HCT116 (cell line): Measurements from ENCODE around the gene TEX13A. TPM values are rescaled to one million over a fixed set of nuclear protein-coding genes. Genes with fewer than 3 reads are reported as not detected.

Source experiments
- ATAC-seq: fragments of 200-7000 bp; cut with Tn5 transposase; 2 replicates; pipeline ENCODE4 v1.9.1; 2020; ENCODE audit warnings: mild to moderate bottlenecking, moderate library complexity
- BruUV-seq: library from RNA; stranded (reverse); fragments of 400-500 nt; replicated peaks from 2 replicates; lab custom pipeline; 2021; lab: Mats Ljungman, UMichigan
- CTCF ChIA-PET: fragments of 300-600 bp; sonication (Branson Sonifier 250); formaldehyde crosslinking; loops from one replicate; lab custom pipeline; 2021; ENCODE audit warnings: antibody characterized with exemption; lab: Charles Lee
- POLR2A ChIA-PET: fragments of 300-600, 350-600 bp; sonication (Branson Sonifier 250); formaldehyde crosslinking; loops from one replicate; lab custom pipeline; 2021; ENCODE audit warnings: antibody characterized with exemption; lab: Charles Lee
- RAD21 ChIA-PET, 2 experiments: fragments of 300-600 bp; sonication (Branson Sonifier 250); formaldehyde crosslinking; loops; one replicate each; lab custom pipeline; 2023; ENCODE audit warnings: low total read pairs in 2 of 2; ENCODE audit not compliant: uncharacterized antibody in 2 of 2, unreplicated experiment in 2 of 2, low non-redundant PET in 1 of 2; lab: Charles Lee
- DNase-seq: peaks from one replicate; pipeline ENCODE4 v3.0.0-alpha.2; 2010; ENCODE audit warnings: low read depth, low spot score
- H2AFZ ChIP-seq: fragments of 200-600 bp; shearing (Covaris generic), sonication (generic); 2 replicates; pipeline ENCODE4 v1.6.1; 2017; ENCODE audit warnings: low read depth, mixed run types, mixed read lengths, antibody characterized with exemption, low read length; ENCODE audit not compliant: poor library complexity, severe bottlenecking
- H3K27ac ChIP-seq: 2 replicates; pipeline ENCODE4 v1.5.1; 2012; ENCODE audit warnings: low read depth, low read length
- H3K27me3 ChIP-seq: fragments of 200-600 bp; sonication (generic); 2 replicates; pipeline ENCODE4 v1.6.1; 2016; ENCODE audit warnings: mixed run types, low read length, mixed read lengths; ENCODE audit not compliant: insufficient read depth
- H3K36me3 ChIP-seq, 2 experiments: fragments of 200-500 bp in 1 of 2; fragments of 200-600 bp in 1 of 2; sonication (Bioruptor generic) in 1 of 2; sonication (generic) in 1 of 2; 2 replicates each; pipeline versions ENCODE4 v1.5.1 to v1.6.1; 2014 to 2016; ENCODE audit warnings: low read length in 2 of 2, inconsistent platforms in 1 of 2, mixed read lengths in 1 of 2, mixed run types in 1 of 2; ENCODE audit not compliant: insufficient read depth in 2 of 2, control insufficient read depth in 1 of 2
- H3K4me1 ChIP-seq, 2 experiments: fragments of 200-600 bp in 1 of 2; sonication (generic) in 1 of 2; 2 replicates each; pipeline versions ENCODE4 v1.5.1 to v1.6.1; 2012 to 2017; ENCODE audit warnings: low read length in 2 of 2, inconsistent platforms in 1 of 2, mild to moderate bottlenecking in 1 of 2, mixed read lengths in 1 of 2, mixed run types in 1 of 2, moderate library complexity in 1 of 2; ENCODE audit not compliant: insufficient read depth in 2 of 2, control insufficient read depth in 1 of 2
- H3K4me2 ChIP-seq: fragments of 200-600 bp; sonication (generic); 2 replicates; pipeline ENCODE4 v1.6.1; 2017; ENCODE audit warnings: mixed run types, low read length, mixed read lengths
- H3K4me3 ChIP-seq, 2 experiments: fragments of 200-600 bp in 1 of 2; sonication (generic) in 1 of 2; replicated peaks in 1 of 2; 2 replicates each; pipeline ENCODE4 v1.5.1; 2011 to 2016; ENCODE audit warnings: low read length in 2 of 2, control low read depth in 1 of 2, low read depth in 1 of 2, mild to moderate bottlenecking in 1 of 2, mixed read lengths in 1 of 2, mixed run types in 1 of 2
- H3K79me2 ChIP-seq: fragments of 200-600 bp; sonication (generic); 2 replicates; pipeline ENCODE4 v1.6.1; 2017; ENCODE audit warnings: mild to moderate bottlenecking, mixed run types, low read length, moderate library complexity, mixed read lengths; ENCODE audit not compliant: insufficient read depth
- H3K9ac ChIP-seq: fragments of 200-600 bp; sonication (generic); 2 replicates; pipeline ENCODE4 v1.6.1; 2016; ENCODE audit warnings: low read length, mixed read lengths
- H3K9me2 ChIP-seq: fragments of 200-600 bp; sonication (generic), shearing (Covaris generic); 2 replicates; pipeline ENCODE4 v1.6.1; 2017; ENCODE audit warnings: mixed run types, mild to moderate bottlenecking, moderate library complexity; ENCODE audit not compliant: insufficient read depth
- H3K9me3 ChIP-seq, 2 experiments: fragments of 200-500 bp in 1 of 2; fragments of 200-600 bp in 1 of 2; sonication (Bioruptor generic) in 1 of 2; sonication (generic) in 1 of 2; 2 replicates each; pipeline ENCODE4 v1.6.1; 2014 to 2017; ENCODE audit warnings: low read length in 2 of 2, mixed read lengths in 2 of 2, inconsistent platforms in 1 of 2, low read depth in 1 of 2, mild to moderate bottlenecking in 1 of 2, mixed run types in 1 of 2, moderate library complexity in 1 of 2; ENCODE audit not compliant: control insufficient read depth in 1 of 2, insufficient read depth in 1 of 2
- H4K20me1 ChIP-seq: fragments of 200-600 bp; sonication (generic), shearing (Covaris generic); 2 replicates; pipeline ENCODE4 v1.6.1; 2017; ENCODE audit warnings: mixed run types, mild to moderate bottlenecking, moderate library complexity; ENCODE audit not compliant: insufficient read depth
- ATF3 ChIP-seq: IDR thresholded peaks from 2 replicates; pipeline ENCODE4 v1.6.1; 2012
- CBX3 ChIP-seq: IDR thresholded peaks from 2 replicates; pipeline ENCODE4 v1.6.1; 2012; ENCODE audit warnings: low read depth
- CTCF ChIP-seq, 3 experiments: fragments of 200-600 bp in 1 of 3; sonication (generic) in 1 of 3; IDR thresholded peaks in 2 of 3; conservative IDR thresholded peaks in 1 of 3; 2 replicates each; pipeline ENCODE4 v1.5.1; 2012 to 2017; ENCODE audit warnings: low read depth in 2 of 3, low read length in 2 of 3, antibody characterized with exemption in 1 of 3, borderline replicate concordance in 1 of 3, control low read depth in 1 of 3, mild to moderate bottlenecking in 1 of 3, mixed read lengths in 1 of 3, mixed run types in 1 of 3, moderate library complexity in 1 of 3; ENCODE audit not compliant: insufficient read depth in 1 of 3
- FOSL1 ChIP-seq: IDR thresholded peaks from 2 replicates; pipeline ENCODE4 v1.6.1; 2012; ENCODE audit warnings: low read depth
- POLR2A ChIP-seq: IDR thresholded peaks from 2 replicates; pipeline ENCODE4 v1.7.0; 2011; ENCODE audit warnings: borderline replicate concordance; ENCODE audit not compliant: insufficient read depth, insufficient read length; ENCODE audit errors: extremely low read depth
- POLR2AphosphoS5 ChIP-seq: IDR thresholded peaks from 2 replicates; pipeline ENCODE4 v1.6.1; 2011; ENCODE audit warnings: mild to moderate bottlenecking, low read depth, low read length, moderate library complexity
- RAD21 ChIP-seq: IDR thresholded peaks from 2 replicates; pipeline ENCODE4 v1.6.1; 2012; ENCODE audit warnings: low read depth, mild to moderate bottlenecking
- REST ChIP-seq: IDR thresholded peaks from 2 replicates; pipeline ENCODE4 v1.6.1; 2012; ENCODE audit warnings: low read depth
- YY1 ChIP-seq: IDR thresholded peaks from 2 replicates; pipeline ENCODE4 v1.6.1; 2011; ENCODE audit warnings: low read length, low read depth, moderate library complexity, mild to moderate bottlenecking; ENCODE audit not compliant: insufficient replicate concordance; ENCODE audit errors: extremely low read depth
- ZBTB33 ChIP-seq: IDR thresholded peaks from 2 replicates; pipeline ENCODE4 v1.6.1; 2011; ENCODE audit warnings: mild to moderate bottlenecking, low read length, moderate library complexity; ENCODE audit not compliant: insufficient replicate concordance; ENCODE audit errors: extremely low read depth
- ZNF274 ChIP-seq: fragments of 200-500 bp; sonication (Bioruptor generic); IDR thresholded peaks from 2 replicates; pipeline ENCODE4 v1.6.1; 2014; ENCODE audit warnings: mild to moderate bottlenecking, low read depth, low read length, inconsistent platforms
- intact Hi-C: fragments of 100-400 bp; cut with micrococcal nuclease; formaldehyde crosslinking; loops from 2 replicates; pipeline ENCODE4 v1.10.0; 2022
- total RNA-seq: library from RNA; stranded (reverse); gene quantifications from one replicate; pipeline ENCODE4 v1.2.1, GENCODE V29; 2021; ENCODE audit not compliant: unreplicated experiment

Gene TEX13A
- total RNA-seq, 1 experiment from 2014 or later, result not detected

- TF ChIP-seq ATF3 (no peak), CTCF (IDR thresholded peaks at IDR 0.05 in 2 of 3, conservative IDR thresholded peaks at IDR 0.05 in 1 of 3; ENCODE audit: borderline replicate concordance in 1 of 3, insufficient read depth in 1 of 3, low read depth in 2 of 3, low read length in 2 of 3) (no peak), POLR2A (no peak), ZBTB33 (no peak)
Measured at GRCh38 chrX:105228602-105229001, 8.1 kb upstream of the TEX13A start (continued).

- intact Hi-C loops, result no loop called here
- no peak overlapping the region for H3K4me3 ChIP-seq
- POLR2A ChIA-PET, result no interaction called here
- H3K36me3 ChIP-seq, result no peaks in the 10 kb centered on the region
- CTCF ChIA-PET, result no interaction called here
- H3K4me1 ChIP-seq, result no peaks in the 10 kb centered on the region
- no TSS peak for BruUV-seq
- H4K20me1 ChIP-seq, result no peaks in the 10 kb centered on the region; the same call in 1 of the 2 replicates
- H3K27ac ChIP-seq, result no peak overlapping the region
- no peaks in the 10 kb centered on the region for H3K9me3 ChIP-seq
- DNase-seq (no peak), ATAC-seq (no peak)
- no peak overlapping the region for H3K9ac ChIP-seq
- no peaks in the 10 kb centered on the region for H3K27me3 ChIP-seq
- no peaks in the 10 kb centered on the region for H3K79me2 ChIP-seq
- no peak overlapping the region for H3K4me2 ChIP-seq
- RAD21 ChIA-PET, result no interaction called here
- H2AFZ ChIP-seq, result no peak overlapping the region
- H3K9me2 ChIP-seq, result no peaks in the 10 kb centered on the region
- no peak for TF ChIP-seq CBX3
- TF ChIP-seq POLR2AphosphoS5, result no peak
- TF ChIP-seq FOSL1, result no peak
- TF ChIP-seq REST, result no peak
- TF ChIP-seq YY1, result no peak
- no peak for TF ChIP-seq RAD21
- TF ChIP-seq ZNF274, result no peak
- TF ChIP-seq ZBTB33, result no peak
Measured at GRCh38 chrX:105226499-105226898, 6.0 kb upstream of the TEX13A start.
